Heart right ventricle (tissue), 16 donors: Measurements from ENCODE around the gene SH3RF3. TPM values are rescaled to one million over a fixed set of nuclear protein-coding genes. Genes with fewer than 3 reads are reported as not detected.
A peak's percentile ranks its signal among the peaks of the same experiment; 100 is the strongest.

ENCODE experiments used
- ATAC-seq, 8 donors: fragments of 200-7000 bp; cut with Tn5 transposase; one replicate each; pipeline ENCODE4 v1.9.1; 2020; ENCODE audit warnings: mild to moderate bottlenecking in 8 of 8, moderate library complexity in 8 of 8, moderate number of reproducible peaks in 1 of 8
- DNase-seq, 2 donors: peaks; one replicate each; pipeline ENCODE4 v3.0.0-alpha.2; 2020
- H3K27ac ChIP-seq, 10 donors: fragments of 200-600 bp; sonication (generic) in 2 of 10; one replicate each; pipeline versions ENCODE4 v1.5.0 to v1.8.0; 2020 to 2022; ENCODE audit warnings: mild to moderate bottlenecking in 3 of 10
- H3K27me3 ChIP-seq, 7 donors: fragments of 200-600 bp; one replicate each; pipeline ENCODE4 v1.8.0; 2021 to 2022; ENCODE audit warnings: mild to moderate bottlenecking in 2 of 7
- H3K36me3 ChIP-seq, 9 donors: fragments of 200-600 bp; sonication (generic) in 1 of 9; one replicate each; pipeline versions ENCODE4 v1.5.0 to v1.8.0; 2020 to 2022; ENCODE audit warnings: mild to moderate bottlenecking in 2 of 9
- H3K4me1 ChIP-seq, 9 donors: fragments of 200-600 bp; sonication (generic) in 1 of 9; one replicate each; pipeline versions ENCODE4 v1.5.0 to v1.8.0; 2020 to 2022; ENCODE audit warnings: mild to moderate bottlenecking in 4 of 9
- H3K4me3 ChIP-seq, 10 donors: fragments of 200-600 bp; sonication (generic) in 2 of 10; one replicate each; pipeline versions ENCODE4 v1.5.0 to v1.8.0; 2020 to 2022; ENCODE audit warnings: mild to moderate bottlenecking in 7 of 10, moderate library complexity in 2 of 10
- H3K9me3 ChIP-seq, 11 donors: fragments of 200-600 bp in 10 of 11; sonication (generic) in 2 of 11; one replicate each; pipeline versions ENCODE4 v1.5.0 to v1.8.0; 2013 to 2022; ENCODE audit warnings: mild to moderate bottlenecking in 2 of 11, control low read depth in 1 of 11, moderate library complexity in 1 of 11
- WGBS, 2 donors: extraction: QIAGEN DNeasy Blood & Tissue Kit; methylation state at CpG; one replicate each; pipeline ENCODE4 v1.1.7; 2013; ENCODE audit warnings: inconsistent platforms in 1 of 2; 5-methylcytosine and 5-hydroxymethylcytosine counted together
- intact Hi-C, 10 donors: fragments of 100-400 bp; cut with DNase I; formaldehyde crosslinking; loops; one replicate each; pipeline versions ENCODE4 v1.11.1 to v1.14.2; 2022
- polyA plus RNA-seq, 2 donors: library from polyadenylated mRNA; stranded (reverse); fragments of 200-250 nt; gene quantifications; one replicate each; pipeline ENCODE4 v1.2.3, GENCODE V29; 2013
- total RNA-seq, 10 donors: library from RNA; stranded (reverse); fragmentation: NEBNext Ultra II Directional in 3 of 10; extraction: Animal tissue kit (Norgen Biotek cat#: 25700) in 3 of 10; gene quantifications; one replicate each; pipeline versions ENCODE4 v1.2.1 to v1.2.4, GENCODE V29; 2021 to 2023
- TF ChIP-seq, protein P1 (sequence below), 9 donors: fragments of 200-600 bp; sonication (generic) in 2 of 9; IDR thresholded peaks; one replicate each; pipeline versions ENCODE4 v1.5.0 to v1.8.0; 2021 to 2022; ENCODE audit warnings: antibody characterized with exemption in 9 of 9, mild to moderate bottlenecking in 5 of 9, moderate library complexity in 1 of 9
- donor health status: Arrhythmogenic right ventricular cardiomyopathy.
- donor health status: ischemic (EF 13 %, LVEDD 7.1; RV severe dilation, severe dysfunction).
- donor health status: healthy with polysubstance abuse.
- donor health status: DM: no; HTN: yes; CAD: no.
- donor health status: DM: no; HTN: no; CAD: no.
- donor health status: ischemic (EF 25% LVEDD 6.9; RV normal size, moderate dysfunction).
- donor health status: ischemic (EF 25% LVEDD 5.7; RV mildly dilated, moderate dysfunction).
- donor health status: healthy.
- donor health status: DM: yes; HTN: yes; CAD: no.
- donor health status: Ischemic cardiomyopathy.
- donor health status: ischemic (EF 35%, LVEDD 5.7; RV mildly dilated, moderate dysfunction).
- donor health status: nonischemic (EF 11% LVEDD 7.7; RV severe dilation, severe dysfunction).
- donor health status: DM: yes; HTN: yes; CAD: no.
- donor health status: PGD.
- donor health status: ischemic (EF 29% LVEDD 5.4; RV normal size, mild dysfunction).
- donor health status: nonischemic (EF 23%, LVEDD 6.1; RV moderate dilation, normal function).

Gene SH3RF3
- total and polyA plus RNA-seq, 12 donors = 5.0 to 11.5 (median 8.6) TPM

DNA sequence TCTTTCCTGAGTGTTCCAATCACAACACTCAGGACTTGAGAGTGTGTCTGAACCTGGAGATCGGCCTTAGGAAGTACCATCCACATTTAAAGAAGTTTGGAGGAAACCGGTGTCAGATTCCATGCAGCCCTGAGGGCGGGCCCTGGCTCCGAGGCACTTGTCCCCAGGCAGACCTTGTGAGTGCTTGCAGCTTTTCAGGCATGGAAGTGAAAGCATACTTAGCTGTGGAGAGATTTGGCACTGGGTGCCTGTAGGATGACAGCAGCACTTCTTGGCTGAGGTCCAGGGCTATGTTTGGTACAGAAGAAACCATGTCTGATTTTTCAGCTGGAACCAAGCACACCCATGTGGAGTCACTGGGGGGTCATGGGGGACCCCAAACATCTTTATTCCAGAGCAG, 253.9 kb downstream of the SH3RF3 start:
- Histone ChIP-seq H3K36me3 (no peaks in the 10 kb centered on the region), H3K9me3 (no peaks in the 10 kb centered on the region), H3K27ac (peak overlapping the region in 7 of 10 donors; percentile 4 to 56 (median 41)), H3K4me3 (no peak overlapping the region), H3K27me3 (no peaks in the 10 kb centered on the region), H3K4me1 (peaks cover 17 to 48% (median 30%) of the 10 kb centered on the region in 9 donors)
- intact Hi-C loops = loop anchor here in 3 of 10 donors (5.0 to 10.0 kb wide), 5 partner anchors 36 to 258 kb away; partner anchors contain the start of gene SH3RF3 (in 2 of the 3)
- WGBS, 2 donors = 7 to 8% methylated on average over 4 of the region's 4 CpGs
- peak; percentile 86 to 96 (median 93) for ATAC-seq
- TF ChIP-seq, protein P1, sequence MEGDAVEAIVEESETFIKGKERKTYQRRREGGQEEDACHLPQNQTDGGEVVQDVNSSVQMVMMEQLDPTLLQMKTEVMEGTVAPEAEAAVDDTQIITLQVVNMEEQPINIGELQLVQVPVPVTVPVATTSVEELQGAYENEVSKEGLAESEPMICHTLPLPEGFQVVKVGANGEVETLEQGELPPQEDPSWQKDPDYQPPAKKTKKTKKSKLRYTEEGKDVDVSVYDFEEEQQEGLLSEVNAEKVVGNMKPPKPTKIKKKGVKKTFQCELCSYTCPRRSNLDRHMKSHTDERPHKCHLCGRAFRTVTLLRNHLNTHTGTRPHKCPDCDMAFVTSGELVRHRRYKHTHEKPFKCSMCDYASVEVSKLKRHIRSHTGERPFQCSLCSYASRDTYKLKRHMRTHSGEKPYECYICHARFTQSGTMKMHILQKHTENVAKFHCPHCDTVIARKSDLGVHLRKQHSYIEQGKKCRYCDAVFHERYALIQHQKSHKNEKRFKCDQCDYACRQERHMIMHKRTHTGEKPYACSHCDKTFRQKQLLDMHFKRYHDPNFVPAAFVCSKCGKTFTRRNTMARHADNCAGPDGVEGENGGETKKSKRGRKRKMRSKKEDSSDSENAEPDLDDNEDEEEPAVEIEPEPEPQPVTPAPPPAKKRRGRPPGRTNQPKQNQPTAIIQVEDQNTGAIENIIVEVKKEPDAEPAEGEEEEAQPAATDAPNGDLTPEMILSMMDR (IDR thresholded peaks at IDR 0.05) = no peak
- DNase-seq = peak; percentile 48 to 87

- H3K36me3 ChIP-seq = no peaks in the 10 kb centered on the region
- TF ChIP-seq, protein P1 (IDR thresholded peaks at IDR 0.05) = no peak
- H3K4me1 ChIP-seq = peaks cover 17 to 41% (median 30%) of the 10 kb centered on the region in 9 donors
- no peaks in the 10 kb centered on the region for H3K9me3 ChIP-seq
- H3K27me3 ChIP-seq = no peaks in the 10 kb centered on the region
- DNase-seq = no peak
- intact Hi-C loops = loop anchor here in 3 of 10 donors (5.0 to 10.0 kb wide), 5 partner anchors 36 to 259 kb away; partner anchors contain the start of gene SH3RF3 (in 2 of the 3)
- peak overlapping the region in 5 of 10 donors; percentile 4 to 56 (median 42) for H3K27ac ChIP-seq
- peak in 2 of 8 donors; percentile 3 to 20 for ATAC-seq
- H3K4me3 ChIP-seq = no peak overlapping the region
- WGBS, 2 donors = 77 to 78% methylated on average over 19 of the region's 19 CpGs
Observed at GRCh38 chr2:109383505-109384307, 254.7 kb downstream of the SH3RF3 start.

- peak overlapping the region in 1 of 10 donors; percentile 56 for H3K27ac ChIP-seq
- TF ChIP-seq, protein P1 (IDR thresholded peaks at IDR 0.05) = no peak
- ATAC-seq = peak in 7 of 8 donors; percentile 36 to 73 (median 58)
- H3K27me3 ChIP-seq = no peaks in the 10 kb centered on the region
- WGBS, 2 donors = 64 to 70% methylated on average over 18 of the region's 18 CpGs
- intact Hi-C loops = loop anchor here in 3 of 10 donors (5.0 to 10.0 kb wide), 5 partner anchors 37 to 260 kb away; partner anchors contain the start of gene SH3RF3 (in 2 of the 3)
- peaks cover 17 to 38% (median 30%) of the 10 kb centered on the region in 9 donors for H3K4me1 ChIP-seq
- H3K9me3 ChIP-seq = no peaks in the 10 kb centered on the region
- peak; percentile 50 to 54 for DNase-seq
- no peak overlapping the region for H3K4me3 ChIP-seq
- no peaks in the 10 kb centered on the region for H3K36me3 ChIP-seq
Observed at GRCh38 chr2:109384308-109385271, 255.6 kb downstream of the SH3RF3 start.

DNA sequence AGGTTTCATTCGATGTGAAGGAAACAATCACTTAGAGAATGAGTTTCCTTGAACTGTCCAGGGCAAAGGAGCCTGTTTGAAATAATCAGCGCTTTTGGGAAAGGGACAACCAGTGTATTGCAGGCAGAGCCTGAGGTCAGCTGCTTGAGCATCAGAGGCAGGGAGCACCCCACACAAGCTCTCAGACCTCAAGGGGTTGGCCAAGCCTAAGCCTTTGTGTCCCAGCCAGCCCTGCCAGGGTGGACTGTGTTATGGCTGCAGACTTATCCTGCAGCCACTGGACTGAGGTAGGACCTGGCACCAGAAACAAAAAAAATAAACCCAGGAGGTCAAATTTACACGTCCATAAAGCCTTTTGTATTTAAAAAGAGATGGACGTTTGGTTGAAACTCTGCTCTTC, 256.5 kb downstream of the SH3RF3 start:
- Histone ChIP-seq H3K4me3 (no peak overlapping the region), H3K36me3 (no peaks in the 10 kb centered on the region), H3K27ac (no peak overlapping the region), H3K27me3 (no peaks in the 10 kb centered on the region), H3K9me3 (no peaks in the 10 kb centered on the region), H3K4me1 (peaks cover 17 to 38% (median 30%) of the 10 kb centered on the region in 9 donors)
- DNase-seq (no peak), ATAC-seq (no peak)
- TF ChIP-seq, protein P1 (IDR thresholded peaks at IDR 0.05) = no peak
- intact Hi-C loops = loop anchor here in 1 of 10 donors (10.0 kb wide), 1 partner anchor 261 kb away; the partner anchor contains the start of gene SH3RF3
- WGBS, 2 donors = 71 to 78% methylated on average over 4 of the region's 4 CpGs
